HG03521 (cell line): ENCODE data around the gene WDR70.
"Not testable (repeated sequence)": the region's sequence is repeated elsewhere in the genome, so short reads cannot be mapped to it uniquely, and the experiment has no call there.

ENCODE experiments used
- ATAC-seq: cut with Tn5 transposase; IDR thresholded peaks from one replicate; pipeline ENCODE4 v1.9.1; 2021; ENCODE audit warnings: mild to moderate bottlenecking, moderate library complexity; ENCODE audit not compliant: unreplicated experiment

WDR70 gene

DNA sequence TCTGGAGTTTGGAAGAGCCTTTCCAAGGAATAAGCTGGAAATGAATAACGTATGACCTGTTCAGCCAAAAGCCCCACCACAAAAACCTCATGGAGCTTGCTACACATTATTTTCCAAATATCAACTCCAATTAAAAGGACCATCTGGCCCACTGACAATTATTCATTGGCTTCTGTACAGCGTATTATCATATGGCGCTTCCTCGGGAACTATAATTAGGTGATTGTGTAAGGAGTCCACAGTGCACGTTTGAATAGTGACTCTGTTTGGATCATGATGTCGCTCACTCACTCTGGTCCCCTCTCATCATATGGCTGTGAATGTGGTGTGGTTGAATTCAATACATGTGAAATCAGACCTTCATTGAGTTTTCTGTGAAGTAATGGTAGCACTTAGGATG lies 408.6 kb downstream of the WDR70 start:
- ATAC-seq: no peak

DNA sequence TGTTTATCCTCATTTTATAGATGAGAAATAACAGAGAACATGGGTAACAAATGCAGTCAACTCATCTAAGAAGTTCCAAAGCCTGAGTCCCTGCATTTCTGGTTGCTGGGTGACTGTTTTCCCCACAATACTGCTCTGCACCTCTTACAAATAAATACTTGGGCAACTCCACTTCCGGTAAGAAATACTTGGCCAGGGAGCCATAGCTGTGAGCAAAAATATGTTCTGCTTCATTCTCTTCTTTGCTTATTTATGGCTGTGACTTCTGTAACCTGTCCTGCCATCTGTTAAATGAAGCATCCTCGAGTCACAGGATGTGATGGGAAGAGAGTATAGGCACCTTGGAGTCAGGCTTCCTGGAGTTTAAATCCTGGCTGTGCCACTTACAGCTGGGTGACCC lies 410.9 kb downstream of the WDR70 start:
- ATAC-seq: no peak

DNA sequence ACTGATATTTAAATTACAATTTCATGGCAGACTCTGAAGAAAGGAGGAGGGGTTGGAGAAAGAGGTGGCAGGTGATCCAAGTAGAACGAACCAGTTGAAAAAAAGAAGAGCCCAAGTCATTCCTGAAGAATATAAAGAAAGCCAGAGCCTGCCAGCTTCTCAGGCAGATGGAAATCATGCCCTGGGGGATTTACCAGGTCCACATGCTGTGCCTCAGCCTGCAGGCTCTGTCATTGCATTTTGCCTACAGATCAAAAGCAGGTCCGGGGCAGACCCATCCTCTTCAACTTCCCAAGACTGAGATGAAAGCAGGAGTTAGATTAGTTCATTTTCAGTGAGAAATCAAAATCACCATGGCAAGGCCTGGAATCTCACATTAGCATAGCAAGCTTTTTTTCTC lies 412.2 kb downstream of the WDR70 start:
- no peak for ATAC-seq

DNA sequence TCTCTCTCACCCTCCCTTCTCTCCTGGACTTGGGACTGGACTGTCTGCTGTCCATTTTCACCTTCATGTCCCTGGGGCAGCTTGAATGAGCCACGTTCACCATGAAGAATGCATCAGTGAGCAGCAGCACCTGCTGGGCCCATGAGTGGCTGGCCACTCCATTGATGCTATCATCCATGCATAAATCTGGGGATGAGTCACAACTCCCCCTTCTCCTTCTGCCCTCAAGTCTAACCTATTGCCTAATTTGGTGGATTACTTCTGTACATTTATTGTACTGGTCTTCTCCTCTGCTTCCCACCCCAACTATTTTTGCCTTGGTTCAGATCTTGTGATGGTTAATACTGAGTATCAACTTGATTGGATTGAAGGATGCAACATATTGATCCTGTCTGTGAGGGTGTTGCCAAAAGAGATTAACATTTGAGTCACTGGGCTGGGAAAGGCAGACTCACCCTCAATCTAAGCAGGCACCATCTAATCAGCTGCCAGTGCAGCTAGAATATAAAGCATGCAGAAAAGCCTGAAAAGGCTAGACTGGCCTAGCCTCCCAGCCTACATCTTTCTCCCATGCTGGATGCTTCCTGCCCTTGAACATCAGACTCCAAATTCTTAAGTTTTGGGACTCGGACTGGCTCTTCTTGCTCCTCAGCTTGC lies 414.0 kb downstream of the WDR70 start:
- ATAC-seq: no peak

DNA sequence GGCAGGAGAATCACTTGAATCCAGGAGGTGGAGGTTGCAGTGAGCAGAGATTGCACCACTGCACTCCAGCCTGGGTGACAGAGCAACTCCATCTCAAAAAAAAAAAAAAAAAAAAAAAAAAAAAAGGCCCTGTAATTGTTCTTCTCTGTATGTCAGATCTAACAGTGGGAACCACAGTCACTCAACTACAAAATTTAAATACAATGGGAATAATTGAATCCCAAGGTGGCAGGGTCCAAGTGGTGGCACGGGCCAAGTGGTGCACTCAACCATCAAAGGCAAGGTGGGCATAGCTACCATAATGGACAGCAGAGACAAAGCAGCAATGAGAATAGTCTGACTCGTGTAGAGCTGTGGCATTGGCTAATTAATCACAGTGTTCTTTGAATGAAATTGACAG lies 416.2 kb downstream of the WDR70 start:
- not testable (repeated sequence) for ATAC-seq

DNA sequence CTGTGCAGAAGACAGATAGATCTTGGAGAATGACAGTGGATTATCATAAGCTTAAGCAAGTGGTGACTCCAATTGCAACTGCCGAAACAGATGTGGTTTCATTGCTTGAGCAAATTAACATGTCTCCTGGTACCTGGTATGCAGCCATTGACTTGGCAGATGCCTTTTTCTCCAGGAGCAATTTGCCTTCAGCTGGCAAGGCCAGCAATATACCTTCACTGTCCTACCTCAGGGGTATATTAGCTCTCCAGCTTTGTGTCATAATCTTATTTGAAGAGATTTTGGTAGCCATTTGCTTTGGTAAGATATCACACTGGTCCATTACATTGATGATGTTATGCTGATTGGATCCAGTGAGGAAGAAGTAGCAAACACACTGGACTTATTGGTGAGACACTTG lies 417.3 kb downstream of the WDR70 start:
- ATAC-seq: not testable (repeated sequence)

DNA sequence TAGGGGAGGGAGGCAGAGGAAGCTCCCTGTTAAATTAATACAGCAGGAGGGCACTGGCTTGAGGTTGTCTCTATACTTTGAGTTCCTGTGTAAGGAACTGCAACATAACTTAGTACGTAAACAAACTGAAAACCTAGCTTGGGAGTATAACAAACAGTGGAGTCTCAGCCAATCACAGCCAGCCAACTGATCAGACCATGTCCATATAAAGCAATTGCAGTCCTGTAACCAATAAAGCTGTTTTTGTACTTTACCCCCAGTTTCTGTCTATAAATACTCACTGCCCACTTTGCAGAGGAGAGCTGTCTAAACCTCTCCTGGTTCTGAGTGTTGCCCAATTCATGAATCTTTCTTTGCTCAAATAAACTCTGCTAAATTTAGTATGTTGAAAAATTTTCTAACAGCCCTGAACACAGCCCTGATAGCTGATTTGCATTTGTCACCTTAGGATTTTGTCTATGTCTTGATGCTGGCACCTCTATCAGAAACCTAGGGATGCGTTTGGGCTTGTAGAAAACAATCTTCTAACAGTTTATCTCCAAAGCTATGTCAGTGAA lies 420.8 kb downstream of the WDR70 start:
- ATAC-seq: no peak

DNA sequence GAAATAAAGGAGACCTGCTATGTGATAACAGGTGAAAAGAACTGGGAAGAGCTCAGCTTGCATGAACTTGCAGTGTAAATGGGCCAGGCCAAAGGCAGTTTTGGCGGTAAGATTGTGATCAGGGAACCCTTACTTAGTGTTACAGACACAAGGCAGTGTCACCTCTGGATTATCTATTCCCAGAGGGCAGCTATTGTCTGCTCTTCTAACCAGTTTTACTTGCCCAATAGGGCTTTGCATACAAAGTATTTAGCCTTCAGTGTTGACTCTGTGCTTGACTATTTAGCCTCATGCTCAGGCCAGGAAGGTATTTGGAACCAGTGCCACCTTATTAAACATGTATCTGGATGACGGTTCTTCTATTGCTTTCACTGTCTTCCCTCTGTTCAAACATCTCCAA lies 422.4 kb downstream of the WDR70 start:
- no peak for ATAC-seq
